ENCODE results near the gene SLC25A29. TPM values are rescaled to one million over a fixed set of nuclear protein-coding genes. Genes with fewer than 3 reads are reported as not detected.

The SLC25A29 gene
- total RNA-seq, 1 donor, result 8.6 TPM

- no peak for TF ChIP-seq CTCF (IDR thresholded peaks at IDR 0.05; ENCODE audit: insufficient read depth, low read depth, low read length)
- no peak for DNase-seq (ENCODE audit: low read depth)
- no peak overlapping the region for H3K4me3 ChIP-seq (ENCODE audit: low read depth, low read length)
Measured at GRCh38 chr14:100332071-100332639, 25.9 kb upstream of the SLC25A29 start.

DNA sequence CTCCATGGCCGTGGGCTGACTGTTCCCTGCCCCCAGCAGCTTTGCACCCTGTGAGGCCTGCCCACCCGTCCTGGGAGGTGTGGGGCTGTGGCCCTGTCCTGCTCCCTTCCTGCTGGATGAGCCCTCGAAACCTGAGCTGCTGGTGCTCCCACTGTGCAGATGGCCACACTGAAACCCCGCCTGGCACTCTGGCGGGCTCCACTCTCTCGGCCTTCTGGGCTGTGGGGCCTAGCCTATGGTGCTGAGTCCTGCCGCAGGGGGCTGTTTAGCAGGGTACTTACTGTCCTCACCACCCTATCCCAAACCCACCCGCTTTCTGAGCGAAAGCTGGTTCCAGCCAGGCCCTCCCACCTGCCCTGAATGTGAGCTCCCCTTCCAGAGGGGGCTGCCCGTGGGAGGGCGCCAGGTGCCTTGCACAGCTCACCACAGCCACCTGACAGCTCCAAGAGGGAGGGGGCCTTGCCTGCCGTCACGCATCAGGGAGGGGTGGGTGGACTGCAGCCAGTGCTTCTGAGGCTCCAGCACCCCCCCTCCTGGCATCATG lies 24.2 kb upstream of the SLC25A29 start:
- no peak overlapping the region for H3K4me3 ChIP-seq (ENCODE audit: low read depth, low read length)
- DNase-seq (ENCODE audit: low read depth), result no peak
- no peak for TF ChIP-seq CTCF (IDR thresholded peaks at IDR 0.05; ENCODE audit: insufficient read depth, low read depth, low read length)

GRCh38 chr14:100330007-100330344 lies 23.7 kb upstream of the SLC25A29 start:
- no peak for DNase-seq (ENCODE audit: low read depth)
- no peak for TF ChIP-seq CTCF (IDR thresholded peaks at IDR 0.05; ENCODE audit: insufficient read depth, low read depth, low read length)
- no peak overlapping the region for H3K4me3 ChIP-seq (ENCODE audit: low read depth, low read length)

DNA sequence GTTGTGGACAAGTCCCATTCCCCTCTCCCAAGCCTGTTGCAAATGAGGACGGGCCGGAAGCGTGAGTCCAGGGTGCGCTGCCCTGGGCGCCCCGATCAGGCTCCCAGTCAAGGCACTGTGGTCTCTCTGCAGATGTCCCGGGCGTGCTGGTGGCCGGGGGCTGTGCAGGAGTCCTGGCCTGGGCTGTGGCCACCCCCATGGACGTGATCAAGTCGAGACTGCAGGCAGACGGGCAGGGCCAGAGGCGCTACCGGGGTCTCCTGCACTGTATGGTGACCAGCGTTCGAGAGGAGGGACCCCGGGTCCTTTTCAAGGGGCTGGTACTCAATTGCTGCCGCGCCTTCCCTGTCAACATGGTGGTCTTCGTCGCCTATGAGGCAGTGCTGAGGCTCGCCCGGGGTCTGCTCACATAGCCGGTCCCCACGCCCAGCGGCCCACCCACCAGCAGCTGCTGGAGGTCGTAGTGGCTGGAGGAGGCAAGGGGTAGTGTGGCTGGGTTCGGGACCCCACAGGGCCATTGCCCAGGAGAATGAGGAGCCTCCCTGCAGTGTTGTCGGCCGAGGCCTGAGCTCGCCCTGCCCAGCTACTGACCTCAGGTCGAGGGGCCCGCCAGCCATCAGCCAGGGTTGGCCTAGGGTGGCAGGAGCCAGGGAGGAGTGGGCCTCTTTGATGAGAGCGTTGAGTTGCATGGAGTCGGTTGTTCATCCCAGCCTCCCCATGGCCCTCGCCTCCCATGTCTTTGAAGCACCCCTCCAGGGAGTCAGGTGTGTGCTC lies 23.2 kb upstream of the SLC25A29 start:
- H3K4me3 ChIP-seq (ENCODE audit: low read depth, low read length), result no peak overlapping the region
- no peak for TF ChIP-seq CTCF (IDR thresholded peaks at IDR 0.05; ENCODE audit: insufficient read depth, low read depth, low read length)
- no peak for DNase-seq (ENCODE audit: low read depth)

DNA sequence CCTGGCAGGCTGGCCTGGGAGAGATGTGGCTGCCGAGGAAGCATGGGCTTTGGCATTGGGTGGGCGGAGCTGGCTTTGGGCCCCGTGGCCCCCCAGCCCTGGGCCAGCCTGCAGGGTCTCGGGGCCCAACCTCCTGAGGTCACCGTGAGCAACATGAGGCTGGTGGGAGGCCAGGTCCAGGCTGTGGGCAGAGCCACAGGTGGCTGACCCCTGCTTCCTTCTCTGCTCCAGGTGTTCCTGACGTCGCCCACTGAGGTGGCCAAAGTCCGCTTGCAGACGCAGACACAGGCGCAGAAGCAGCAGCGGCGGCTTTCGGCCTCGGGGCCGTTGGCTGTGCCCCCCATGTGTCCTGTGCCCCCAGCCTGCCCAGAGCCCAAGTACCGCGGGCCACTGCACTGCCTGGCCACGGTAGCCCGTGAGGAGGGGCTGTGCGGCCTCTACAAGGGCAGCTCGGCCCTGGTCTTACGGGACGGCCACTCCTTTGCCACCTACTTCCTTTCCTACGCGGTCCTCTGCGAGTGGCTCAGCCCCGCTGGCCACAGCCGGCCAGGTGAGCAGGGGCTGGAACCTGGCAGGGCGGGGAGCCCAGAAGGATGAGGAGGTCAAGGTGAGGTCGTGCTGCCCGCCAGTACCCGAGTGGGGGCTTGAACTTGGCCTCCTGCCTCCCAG lies 22.4 kb upstream of the SLC25A29 start:
- H3K4me3 ChIP-seq (ENCODE audit: low read depth, low read length), result no peak overlapping the region
- TF ChIP-seq CTCF (IDR thresholded peaks at IDR 0.05; ENCODE audit: insufficient read depth, low read depth, low read length), result no peak
- DNase-seq (ENCODE audit: low read depth), result no peak

GRCh38 chr14:100327128-100327527 lies 20.9 kb upstream of the SLC25A29 start:
- TF ChIP-seq CTCF (IDR thresholded peaks at IDR 0.05; ENCODE audit: insufficient read depth, low read depth, low read length), result no peak
- no peak for DNase-seq (ENCODE audit: low read depth)
- no peak overlapping the region for H3K4me3 ChIP-seq (ENCODE audit: low read depth, low read length)

All from fibroblast of villous mesenchyme (primary cell).